ENCODE results near the gene KCNK7. TPM values are rescaled to one million over a fixed set of nuclear protein-coding genes. Genes with fewer than 3 reads are reported as not detected.

The KCNK7 gene
- total RNA-seq, 1 experiment from 2014 or later = 0.69 TPM

DNA sequence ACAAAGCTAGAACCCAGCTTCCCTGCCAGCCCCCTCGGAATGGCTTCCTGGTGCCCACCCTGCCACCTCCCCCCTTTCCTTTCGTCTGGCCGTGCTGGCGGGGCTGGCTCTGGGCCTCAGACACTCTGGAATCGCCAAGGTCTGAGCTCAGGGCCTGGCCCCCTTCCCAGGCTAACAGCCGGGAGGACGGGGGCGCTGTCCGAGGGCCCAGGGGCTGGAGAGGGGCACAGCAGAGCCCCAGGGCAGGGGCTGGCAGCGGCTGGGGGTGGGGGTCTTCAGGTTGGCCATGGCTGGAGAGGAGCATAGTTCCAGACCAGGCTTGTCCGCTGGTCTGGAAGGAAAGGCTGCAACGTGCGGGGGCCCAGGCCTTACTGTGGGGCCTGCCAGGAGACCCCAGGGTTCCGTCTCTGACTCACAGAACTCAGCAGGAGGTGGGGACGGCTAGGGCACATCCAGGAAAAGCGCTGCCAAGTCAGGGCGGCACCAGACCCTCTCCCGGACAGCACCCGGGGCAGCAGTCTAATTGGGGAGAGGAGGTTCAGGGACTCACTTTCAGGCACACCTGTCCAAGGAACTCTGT is 36.6 kb downstream of the KCNK7 start:
- H3K27me3 ChIP-seq (ENCODE audit: control insufficient read depth, insufficient read depth, low read length) = no peaks in the 10 kb centered on the region
- intact Hi-C loops (cut with micrococcal nuclease; ENCODE audit: unreplicated experiment) = loop anchor here (10.0 kb wide), 1 partner anchor 296 kb away; the partner anchor contains the start of gene CFL1
- ATAC-seq (peak; percentile 20), DNase-seq (ENCODE audit: low read depth, low spot score) (no peak)
- H3K36me3 ChIP-seq (ENCODE audit: control insufficient read depth, insufficient read depth, low read length) = no peaks in the 10 kb centered on the region
- peak overlapping the region; percentile 90 for H3K27ac ChIP-seq (ENCODE audit: low read length)
- H3K4me3 ChIP-seq (ENCODE audit: low read depth in 2 of 2, low read length in 2 of 2) = peak overlapping the region; percentile 50 to 60
- ChIA-PET POLR2A (no interaction called here), CTCF (interaction anchor here (0.6 to 3.1 kb wide), 4 partner anchors 12 to 97 kb away, joined by 3 to 15 read pairs (median 4); partner anchors contain the start of gene ZNRD2)
- H3K9me3 ChIP-seq (ENCODE audit: control insufficient read depth, insufficient read depth, low read depth, low read length) = no peaks in the 10 kb centered on the region
- 0 out of 2 replicates have a peak, but pooled peaks have one; percentile 10 for TF ChIP-seq POLR2AphosphoS5 (IDR thresholded peaks at IDR 0.05; ENCODE audit: low read depth, low read length)
- TF ChIP-seq TCF7L2 (IDR thresholded peaks at IDR 0.05; ENCODE audit: low read depth, low read length) = no peak
- in situ Hi-C loops (cut with HindIII; ENCODE audit: low pct_unique_long_range_greater_than_20kb, low sequenced_read_pairs) = no loop called here
- H3K4me1 ChIP-seq (ENCODE audit: control insufficient read depth, insufficient read depth, low read length) = peaks cover 63% of the 10 kb centered on the region
- no TSS peak for BruUV-seq (replicated peaks)

DNA sequence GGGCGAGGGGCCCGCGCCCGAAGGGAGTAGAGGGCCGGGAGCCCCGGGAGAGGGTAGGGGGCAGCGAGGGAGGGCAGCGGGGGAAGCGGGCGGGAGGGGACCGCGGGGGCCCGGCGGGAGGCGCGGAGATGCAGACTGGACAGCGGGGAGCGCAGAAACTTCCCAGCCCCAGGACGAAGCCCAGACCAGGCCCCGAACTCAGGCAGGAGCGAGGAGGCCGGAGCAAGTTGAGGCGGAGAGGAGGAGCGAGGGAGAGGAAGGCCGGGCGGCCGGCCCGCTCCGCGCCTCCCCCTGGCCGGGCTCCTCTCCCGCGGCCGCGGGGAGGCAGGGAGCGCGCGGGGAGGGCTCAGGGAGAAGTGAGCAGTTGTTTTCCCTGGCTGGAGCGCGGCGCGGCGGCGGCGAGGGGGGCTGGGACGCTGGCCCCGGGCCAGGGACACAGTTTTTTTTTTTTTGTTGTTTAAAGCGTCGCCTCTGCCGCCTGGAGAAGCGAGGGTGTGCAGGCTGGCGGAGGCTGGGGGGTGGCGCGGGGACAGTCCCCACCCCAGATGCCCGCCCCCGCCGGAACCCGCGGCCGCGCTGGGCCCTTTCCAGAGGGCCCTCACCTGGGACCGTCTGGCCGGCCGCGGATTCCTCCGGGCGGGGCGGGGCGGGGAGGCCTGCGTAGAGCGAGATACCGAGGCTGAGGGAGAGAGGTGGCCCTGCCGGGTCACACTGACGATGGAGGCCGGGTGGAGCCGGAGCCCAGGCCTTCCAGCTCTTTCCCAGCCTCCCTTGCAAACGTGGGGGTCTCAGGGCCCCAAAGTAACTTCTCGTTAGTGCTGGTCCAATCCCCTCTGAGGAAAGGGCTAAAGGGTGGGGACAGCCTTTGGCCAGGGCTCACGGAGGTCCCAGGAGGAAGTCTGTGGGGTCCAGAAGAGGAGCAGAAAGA is 37.3 kb downstream of the KCNK7 start, which contains the start of gene LTBP3:
Gene LTBP3, minus strand, starts transcription at position 358 of the 928 bp plus-strand sequence. CDS start 400 bp downstream, outside the sequence.
- H3K36me3 ChIP-seq (ENCODE audit: control insufficient read depth, insufficient read depth, low read length) = no peaks in the 10 kb centered on the region
- H3K4me1 ChIP-seq (ENCODE audit: control insufficient read depth, insufficient read depth, low read length) = peaks cover 69% of the 10 kb centered on the region
- peak within 1 kb of the TSS; percentile 90 for H3K27ac ChIP-seq (ENCODE audit: low read length)
- DNase-seq (ENCODE audit: low read depth, low spot score) (no peak), ATAC-seq (peak; percentile 47)
- in situ Hi-C loops (cut with HindIII; ENCODE audit: low pct_unique_long_range_greater_than_20kb, low sequenced_read_pairs) (no loop called here), intact Hi-C loops (cut with micrococcal nuclease; ENCODE audit: unreplicated experiment) (loop anchor here (10.0 kb wide), 1 partner anchor 297 kb away; the partner anchor contains the start of gene CFL1)
- no peak for TF ChIP-seq TCF7L2 (IDR thresholded peaks at IDR 0.05; ENCODE audit: low read depth, low read length)
- TF ChIP-seq REST (IDR thresholded peaks at IDR 0.05; ENCODE audit: insufficient read depth in 1 of 2, low read depth in 2 of 2, low read length in 1 of 2) = no peak
- TF ChIP-seq SIN3A (IDR thresholded peaks at IDR 0.05; ENCODE audit: borderline replicate concordance, insufficient read depth, low read depth, low read length) = 0 out of 2 replicates have a peak, but pooled peaks have one; percentile 64
- TF ChIP-seq POLR2AphosphoS5 (IDR thresholded peaks at IDR 0.05; ENCODE audit: low read depth, low read length) = peak; percentile 25; the same call in 1 of the 2 replicates
- TF ChIP-seq CTCF (IDR thresholded peaks at IDR 0.05) = no peak
- H3K9me3 ChIP-seq (ENCODE audit: control insufficient read depth, insufficient read depth, low read depth, low read length) = no peaks in the 10 kb centered on the region
- no TSS peak for BruUV-seq (replicated peaks)
- CTCF ChIA-PET = interaction anchor here (0.8 to 3.1 kb wide), 3 partner anchors 12 to 18 kb away, joined by 3 to 15 read pairs (median 3); partner anchors contain the start of gene ZNRD2
- no peaks in the 10 kb centered on the region for H3K27me3 ChIP-seq (ENCODE audit: control insufficient read depth, insufficient read depth, low read length)
- H3K4me3 ChIP-seq (ENCODE audit: low read depth in 2 of 2, low read length in 2 of 2) = peak within 1 kb of the TSS; percentile 50 to 60
- POLR2A ChIA-PET = no interaction called here

All from Panc1 (cell line).